Suppressor macrophage (primary cell): ENCODE measurements around the gene RAP2C.
A peak's percentile ranks its signal among the peaks of the same experiment; 100 is the strongest.

Experiments used
- DNase-seq, 4 experiments: peaks; one replicate each; pipeline ENCODE4 v3.0.0-alpha.2; 2020 to 2022
- total RNA-seq, 17 experiments: gene quantifications; one replicate each; lab custom pipeline; 2026; ENCODE audit warnings: mixed read lengths in 6 of 17, inconsistent platforms in 3 of 17; lab: John Stamatoyannopoulos, UW

The RAP2C gene
- total RNA-seq = 46.4 to 339 (median 82.4) reads per million in 17 experiments

DNA sequence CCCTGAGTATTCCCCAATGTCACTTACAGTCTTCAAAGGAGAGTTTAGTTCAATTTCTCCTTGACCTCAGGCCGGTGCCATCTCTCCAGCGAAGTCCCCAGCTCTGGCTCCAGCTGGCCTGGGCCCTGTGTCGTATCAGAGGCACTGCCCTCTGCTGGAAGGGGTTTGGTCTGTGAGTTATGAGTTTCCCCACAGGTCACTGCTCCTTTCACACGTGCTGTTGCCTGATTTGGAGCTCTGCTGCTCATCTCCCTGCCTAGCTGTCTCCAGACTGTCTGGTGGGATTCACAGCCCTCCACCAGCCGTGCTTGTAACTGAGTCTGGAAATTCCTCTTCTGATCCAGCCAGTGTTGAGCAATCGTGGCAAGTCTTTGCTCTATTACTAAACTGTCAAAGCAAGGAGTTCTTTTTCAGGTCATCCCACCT, at the start of gene RAP2C:
Gene RAP2C, minus strand, starts transcription at position 105 of the 426 bp plus-strand sequence. CDS start 2,179 bp downstream, outside the sequence.
- DNase-seq = peak; percentile 74 to 84 (median 83)

GRCh38 chrX:132267392-132267791, 48.1 kb upstream of the RAP2C start:
- no peak for DNase-seq

DNA sequence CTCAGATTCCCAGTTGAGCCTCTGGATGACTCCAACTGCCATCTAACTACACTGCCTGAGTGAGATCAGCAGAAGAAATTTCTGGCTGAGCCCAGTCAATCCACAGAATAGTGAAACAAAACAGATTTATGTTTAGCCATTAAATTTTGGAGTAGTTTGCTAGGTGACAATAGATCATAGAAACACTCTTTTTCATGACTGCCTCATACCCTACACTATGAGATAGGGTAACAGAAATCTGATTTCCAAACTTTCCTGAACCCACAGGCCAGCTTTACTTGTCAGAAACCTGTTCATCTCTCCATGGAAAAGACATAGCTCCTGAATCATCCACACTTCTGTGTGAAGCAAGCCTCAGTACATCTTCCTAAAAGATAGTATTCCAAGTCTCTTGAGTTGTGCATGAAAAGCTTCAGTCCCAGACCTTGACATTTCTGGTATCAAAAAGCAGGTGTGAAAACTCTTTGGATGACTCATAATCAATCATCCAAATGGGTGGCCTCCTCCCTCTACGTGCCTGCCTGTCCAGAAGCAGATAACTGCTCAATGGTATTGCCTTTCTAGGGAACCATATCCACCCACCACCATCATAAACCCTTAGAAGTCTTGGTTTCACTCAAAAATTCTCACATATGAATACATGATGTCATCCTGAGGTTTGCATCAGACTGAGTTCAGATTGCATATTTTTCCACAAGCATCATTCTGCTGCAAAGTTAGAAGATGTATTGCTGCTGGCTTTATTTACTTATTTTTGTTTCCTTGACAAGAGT, 47.5 kb upstream of the RAP2C start:
- DNase-seq = peak in 2 of 4 experiments; percentile 0 to 1

- no peak for DNase-seq
These were observed 43.9 kb upstream of the RAP2C start for GRCh38 chrX:132263127-132263526.

DNA sequence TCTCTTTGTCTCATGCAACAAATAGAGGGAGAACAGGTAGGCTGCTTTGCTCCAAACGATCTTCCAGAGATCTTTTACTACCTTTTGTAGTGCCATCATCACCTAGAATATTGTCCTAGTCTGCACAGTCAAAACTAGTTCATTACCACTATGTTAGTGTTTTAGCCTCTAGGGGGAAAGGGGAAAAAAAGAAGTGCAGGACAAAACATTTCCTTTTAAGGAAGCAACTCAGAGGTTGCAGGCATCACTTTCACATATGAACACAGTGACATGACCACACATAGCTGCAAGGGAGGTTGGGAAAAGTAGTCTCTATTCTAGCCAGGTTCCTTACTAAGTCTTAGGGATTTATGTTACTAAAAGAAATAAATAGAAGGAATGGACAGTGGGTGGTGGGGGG, 39.3 kb upstream of the RAP2C start:
- DNase-seq = peak in 2 of 4 experiments; percentile 0 to 6

- no peak for DNase-seq
These were observed 37.9 kb upstream of the RAP2C start for GRCh38 chrX:132257116-132257515.

DNA sequence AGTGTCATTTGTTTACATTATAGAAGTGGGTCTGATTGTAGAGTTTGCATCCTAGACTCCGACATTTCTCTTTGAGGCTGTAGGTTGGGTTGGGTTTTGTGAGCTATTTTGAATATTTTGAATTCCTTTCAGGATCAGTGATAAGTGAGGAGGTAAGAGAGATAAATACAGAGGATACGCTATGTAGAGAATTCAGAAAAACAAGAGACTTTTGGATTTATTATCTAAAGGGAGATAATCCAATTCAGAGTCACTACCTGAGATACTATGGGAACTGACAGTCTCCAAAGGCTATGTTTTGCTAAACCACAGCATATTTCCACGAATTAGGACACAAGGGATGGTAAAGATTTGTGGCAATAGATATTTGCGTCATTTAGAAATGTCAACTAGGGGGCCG, 16.9 kb upstream of the RAP2C start:
- DNase-seq = no peak

DNA sequence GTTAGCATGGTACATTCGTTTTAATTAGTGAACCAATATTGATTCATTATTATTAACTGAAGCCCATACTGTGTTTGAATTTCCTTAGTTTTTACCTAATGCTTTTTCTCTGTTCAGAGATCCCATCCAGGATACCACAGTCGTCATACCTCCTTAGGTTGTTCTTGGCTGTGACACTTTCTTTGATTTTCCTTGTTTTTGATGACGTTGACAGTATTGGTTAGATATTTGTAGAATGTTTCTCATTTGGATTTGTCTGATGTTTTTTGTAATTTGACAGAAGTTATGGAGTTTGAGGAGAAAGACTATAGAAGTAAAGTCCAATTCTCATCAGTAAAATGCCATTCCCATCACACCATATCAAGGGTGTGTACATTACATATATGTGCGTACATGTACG, 16.2 kb upstream of the RAP2C start:
- DNase-seq = no peak

GRCh38 chrX:132231587-132231986, 12.3 kb upstream of the RAP2C start:
- peak in 2 of 4 experiments; percentile 17 to 27 for DNase-seq

- DNase-seq = peak in 3 of 4 experiments; percentile 17 to 23 (median 22)
These were observed 8.3 kb upstream of the RAP2C start for GRCh38 chrX:132227383-132228112.

DNA sequence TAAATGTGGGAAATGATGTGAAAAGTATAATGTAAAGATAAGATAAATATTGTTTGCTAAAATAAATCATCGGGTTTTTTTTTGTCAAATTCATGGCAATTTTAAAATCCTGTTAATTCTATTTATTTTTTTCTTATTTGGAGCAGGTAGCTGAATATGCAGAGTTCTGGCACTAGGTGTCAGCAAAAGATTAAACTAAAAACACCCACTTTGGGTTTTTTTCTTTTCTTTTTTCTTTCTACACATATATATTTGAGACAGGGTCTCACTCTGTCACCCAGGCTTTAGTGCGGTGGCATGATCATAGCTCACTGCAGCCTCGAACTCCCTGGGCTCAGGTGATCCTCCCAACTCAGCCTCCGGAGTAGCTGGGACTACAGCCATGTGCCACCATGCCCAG, 6.9 kb upstream of the RAP2C start:
- DNase-seq = peak in 2 of 4 experiments; percentile 2 to 21

DNA sequence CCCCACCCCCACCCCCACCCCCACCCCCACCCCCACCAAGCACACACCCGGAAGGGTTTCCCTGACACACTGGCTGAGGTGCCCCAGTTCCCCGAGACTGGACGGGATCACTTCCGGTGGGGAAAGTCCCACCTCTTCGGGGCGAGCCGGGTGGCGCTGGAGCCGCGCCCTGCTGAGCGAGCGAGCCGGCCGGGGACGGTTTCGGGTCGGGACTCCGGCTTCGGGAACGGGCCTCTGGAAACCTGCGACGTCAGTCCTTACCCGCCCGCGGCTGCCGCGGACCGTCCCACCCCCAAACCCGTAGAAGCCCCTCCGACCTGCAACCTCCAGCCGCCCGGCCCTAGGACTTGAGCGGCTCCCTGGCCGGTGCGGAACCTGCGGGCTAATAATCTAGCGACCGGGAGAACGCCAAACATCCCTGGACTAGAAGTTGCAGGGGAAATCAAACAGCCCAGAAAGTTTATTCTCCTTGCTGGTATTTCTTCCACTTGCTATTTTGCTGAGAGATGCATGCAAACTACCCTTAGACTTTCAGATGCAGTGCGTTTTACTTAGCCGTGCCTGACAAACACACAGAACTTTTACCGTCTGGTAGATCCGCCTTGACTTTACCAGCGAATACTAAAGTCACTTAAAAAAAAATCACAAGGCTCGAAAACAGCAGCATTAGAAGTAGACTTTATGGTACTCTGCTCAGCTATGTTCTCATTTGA, 991 bp downstream of the RAP2C start:
- peak; percentile 79 to 89 (median 89) for DNase-seq

DNA sequence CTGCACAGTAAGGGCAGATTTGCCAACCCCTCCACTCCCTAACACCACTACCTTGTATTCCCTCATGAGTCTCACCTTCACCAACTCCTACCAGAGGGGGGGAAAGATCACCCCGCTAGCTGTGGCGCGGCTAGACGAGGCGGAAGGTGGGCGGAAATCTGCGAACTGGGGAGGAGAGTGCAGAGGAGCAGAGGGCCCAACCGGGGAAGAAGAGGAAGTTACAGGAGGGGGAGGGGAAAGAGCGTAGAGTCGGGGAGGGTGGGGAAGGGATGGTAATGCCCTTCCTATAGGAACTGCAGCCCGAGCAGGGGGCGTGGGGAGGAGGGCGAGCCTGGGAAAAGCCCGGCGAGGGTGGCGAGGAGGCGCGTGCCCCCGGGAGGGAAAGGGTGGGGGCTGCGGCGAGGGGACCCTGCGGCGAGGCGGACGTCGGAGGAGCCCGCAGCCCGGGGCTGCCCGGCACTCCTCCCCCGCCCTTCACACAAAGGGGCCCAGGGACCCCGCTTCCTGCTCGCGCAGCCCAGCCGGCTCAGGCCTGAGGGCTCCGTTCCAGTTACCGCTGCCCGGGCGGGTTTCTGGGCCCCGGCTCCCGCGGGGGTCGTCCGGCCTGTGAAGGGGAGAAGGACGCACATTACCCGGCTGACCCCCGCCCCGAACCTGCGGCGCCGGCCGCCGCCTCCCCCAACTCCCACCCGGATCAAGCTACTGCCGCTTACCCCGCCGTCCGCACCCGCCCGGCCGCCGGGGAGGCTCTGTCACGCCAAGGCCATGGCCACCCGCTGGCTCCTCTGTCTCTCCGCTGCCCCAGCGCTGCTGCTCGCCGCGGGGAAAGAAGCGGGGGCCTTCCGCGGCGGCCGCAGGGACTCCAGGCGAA, 1.8 kb downstream of the RAP2C start:
- DNase-seq = peak; percentile 76 to 90 (median 88)

DNA sequence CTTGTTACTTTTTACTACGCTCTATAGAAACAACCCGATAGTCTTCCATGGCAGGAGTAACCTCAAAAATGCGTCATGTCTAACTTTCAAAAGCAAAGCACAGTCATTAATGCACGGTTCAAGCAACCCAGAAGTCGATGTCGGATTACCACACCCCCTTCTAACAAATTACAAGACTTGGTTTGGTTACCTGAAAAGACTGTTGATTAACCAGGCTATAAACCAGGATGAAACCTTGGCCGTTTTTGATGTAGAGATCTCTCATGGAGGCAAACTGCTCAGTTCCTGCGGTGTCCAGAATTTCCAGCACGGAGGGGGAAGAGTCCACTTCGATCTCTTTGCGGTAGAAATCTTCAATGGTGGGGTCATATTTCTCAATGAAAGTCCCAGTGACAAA, 2.4 kb downstream of the RAP2C start:
- DNase-seq = peak in 2 of 4 experiments; percentile 38 to 47

GRCh38 chrX:132216283-132216682, 3.0 kb downstream of the RAP2C start:
- DNase-seq = peak in 3 of 4 experiments; percentile 8 to 38 (median 16)

- DNase-seq = no peak
These were observed 4.7 kb downstream of the RAP2C start for GRCh38 chrX:132214518-132214917.

- DNase-seq = peak in 2 of 4 experiments; percentile 2 to 13
These were observed 9.7 kb downstream of the RAP2C start for GRCh38 chrX:132209527-132209926.

DNA sequence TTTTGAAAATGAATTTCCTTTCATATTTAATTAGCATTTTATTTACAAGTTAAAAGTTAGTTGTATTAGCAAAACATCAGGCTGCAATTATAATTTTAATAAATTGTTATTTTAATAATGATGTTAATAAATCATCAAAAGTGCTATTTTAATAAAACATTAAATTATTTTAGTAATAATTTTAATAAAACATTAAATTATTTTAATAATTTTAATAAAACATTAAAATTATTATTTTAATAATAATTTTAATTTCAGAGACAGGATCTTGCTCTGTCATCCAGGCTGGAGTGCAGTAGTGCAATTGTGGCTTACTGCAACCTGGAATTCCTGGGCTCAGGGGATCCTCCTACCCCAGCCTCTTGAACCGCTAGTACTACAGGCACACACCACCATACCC, 10.8 kb downstream of the RAP2C start:
- DNase-seq = no peak

DNA sequence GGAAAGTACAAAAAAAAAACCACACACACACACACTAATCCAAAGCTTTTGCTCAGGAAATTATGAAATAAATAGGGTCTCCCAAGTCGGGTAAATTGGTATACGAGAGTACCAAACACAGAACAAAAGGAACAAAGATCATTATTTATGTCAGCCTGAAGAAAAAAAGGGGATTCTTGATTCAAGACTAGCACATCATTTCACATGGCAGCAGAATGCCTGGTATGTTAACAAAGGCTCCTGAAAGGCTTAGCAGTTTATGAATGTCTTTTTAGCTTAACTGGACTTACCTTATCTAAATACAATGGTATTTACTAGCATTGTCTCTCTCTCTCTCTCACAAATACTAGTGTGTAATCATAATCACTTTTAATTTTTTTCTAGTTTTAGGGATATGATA, 11.3 kb downstream of the RAP2C start:
- no peak for DNase-seq

GRCh38 chrX:132206259-132206658, 13.0 kb downstream of the RAP2C start:
- DNase-seq = no peak

GRCh38 chrX:132204629-132205028, 14.6 kb downstream of the RAP2C start:
- peak in 1 of 4 experiments; percentile 2 for DNase-seq

DNA sequence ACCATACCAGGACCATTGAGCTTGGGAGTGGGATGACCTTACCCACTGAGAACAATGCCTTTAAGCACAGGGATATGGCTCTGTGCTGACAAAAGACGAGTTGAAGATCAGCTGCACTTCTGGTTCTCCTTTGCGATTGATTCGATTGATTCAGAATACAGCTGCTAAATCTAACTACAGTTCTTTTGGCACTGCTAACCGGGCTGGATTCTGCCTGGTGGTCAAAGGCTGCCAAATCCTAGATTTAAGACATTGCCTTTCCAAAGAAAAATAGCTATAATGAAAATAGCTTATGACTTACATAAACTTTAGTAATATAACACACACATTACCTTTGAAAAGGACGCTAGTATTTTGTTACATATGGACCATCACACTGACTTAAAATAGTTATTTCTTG, 18.3 kb downstream of the RAP2C start:
- no peak for DNase-seq
